GM12874 (cell line): ENCODE data around the gene DCLK1.

Experiments used
- TF ChIP-seq, protein P1 (sequence below): IDR thresholded peaks from 2 replicates; pipeline ENCODE4 v1.5.1; 2011; ENCODE audit warnings: low read depth, mild to moderate bottlenecking, control low read depth, low read length, moderate library complexity; ENCODE audit not compliant: insufficient read depth

The DCLK1 gene

GRCh38 chr13:36115306-36115705 is 15.9 kb downstream of the DCLK1 start:
- TF ChIP-seq, protein P1, sequence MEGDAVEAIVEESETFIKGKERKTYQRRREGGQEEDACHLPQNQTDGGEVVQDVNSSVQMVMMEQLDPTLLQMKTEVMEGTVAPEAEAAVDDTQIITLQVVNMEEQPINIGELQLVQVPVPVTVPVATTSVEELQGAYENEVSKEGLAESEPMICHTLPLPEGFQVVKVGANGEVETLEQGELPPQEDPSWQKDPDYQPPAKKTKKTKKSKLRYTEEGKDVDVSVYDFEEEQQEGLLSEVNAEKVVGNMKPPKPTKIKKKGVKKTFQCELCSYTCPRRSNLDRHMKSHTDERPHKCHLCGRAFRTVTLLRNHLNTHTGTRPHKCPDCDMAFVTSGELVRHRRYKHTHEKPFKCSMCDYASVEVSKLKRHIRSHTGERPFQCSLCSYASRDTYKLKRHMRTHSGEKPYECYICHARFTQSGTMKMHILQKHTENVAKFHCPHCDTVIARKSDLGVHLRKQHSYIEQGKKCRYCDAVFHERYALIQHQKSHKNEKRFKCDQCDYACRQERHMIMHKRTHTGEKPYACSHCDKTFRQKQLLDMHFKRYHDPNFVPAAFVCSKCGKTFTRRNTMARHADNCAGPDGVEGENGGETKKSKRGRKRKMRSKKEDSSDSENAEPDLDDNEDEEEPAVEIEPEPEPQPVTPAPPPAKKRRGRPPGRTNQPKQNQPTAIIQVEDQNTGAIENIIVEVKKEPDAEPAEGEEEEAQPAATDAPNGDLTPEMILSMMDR = no peak

- TF ChIP-seq, protein P1 = no peak
Measured at GRCh38 chr13:36114233-36114632, 16.9 kb downstream of the DCLK1 start.

GRCh38 chr13:36108954-36109353 is 22.2 kb downstream of the DCLK1 start:
- TF ChIP-seq, protein P1 = no peak

DNA sequence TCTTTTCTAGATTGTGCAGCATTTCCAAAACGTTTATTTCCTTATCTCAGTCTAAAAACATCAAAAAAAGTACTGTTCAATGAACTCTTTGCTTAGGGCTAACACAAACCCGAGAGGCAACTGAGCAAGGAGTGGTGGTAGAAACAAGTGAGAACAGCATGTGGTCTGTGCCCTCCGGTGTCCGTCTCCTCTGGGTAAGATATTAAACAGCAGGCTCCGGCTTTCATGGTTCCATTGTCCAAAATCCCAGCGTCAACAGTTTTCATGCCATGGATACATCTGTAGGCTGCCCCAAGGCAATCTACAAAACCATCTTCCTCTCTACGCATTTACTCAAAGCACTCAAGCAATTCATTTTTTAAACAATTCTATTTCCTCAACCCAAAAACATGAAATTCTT is 22.8 kb downstream of the DCLK1 start:
- TF ChIP-seq, protein P1 = no peak

GRCh38 chr13:36107521-36107920 is 23.7 kb downstream of the DCLK1 start:
- TF ChIP-seq, protein P1 = no peak

DNA sequence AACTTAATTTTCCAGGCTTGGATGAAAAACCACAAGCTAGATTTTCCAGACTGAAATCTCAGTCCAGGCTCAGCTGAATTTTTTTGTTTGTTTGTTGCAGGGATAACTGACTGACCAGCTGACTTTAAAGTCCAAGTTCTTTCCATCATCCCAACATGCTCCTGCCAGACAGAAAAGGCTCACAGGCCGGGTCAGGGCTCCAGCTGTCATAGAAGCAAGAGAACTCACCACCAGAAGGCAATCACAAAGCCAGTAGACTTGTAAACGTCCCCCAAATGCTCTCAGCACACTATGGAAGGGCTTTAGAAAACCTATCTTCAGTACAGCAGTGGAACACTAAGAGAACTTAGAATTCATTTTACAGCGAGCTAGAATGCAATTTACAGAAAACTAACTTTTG is 25.5 kb downstream of the DCLK1 start:
- TF ChIP-seq, protein P1 = no peak

GRCh38 chr13:36102721-36103120 is 28.5 kb downstream of the DCLK1 start:
- TF ChIP-seq, protein P1 = no peak

DNA sequence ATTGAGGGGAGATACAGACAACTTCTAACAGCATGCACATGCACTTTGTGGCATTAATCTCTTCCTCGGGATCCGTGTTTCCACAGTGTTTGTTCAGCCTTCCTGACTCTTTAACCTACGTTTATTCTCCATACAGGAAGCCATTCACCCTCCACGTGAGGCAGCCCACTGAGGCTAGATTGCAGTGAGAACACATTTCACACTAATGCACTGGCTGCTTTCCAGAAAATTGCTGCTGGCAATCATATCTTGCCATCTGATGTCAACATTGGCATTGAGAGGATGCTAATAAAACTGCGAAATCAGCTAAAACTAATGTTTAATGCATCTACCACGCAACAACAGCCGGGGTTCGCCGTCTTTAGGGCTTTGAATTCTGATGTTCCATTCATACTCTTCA is 30.0 kb downstream of the DCLK1 start:
- TF ChIP-seq, protein P1 = no peak
